HFFc6 (cell line): ENCODE measurements around the gene LYST. TPM values are rescaled to one million over a fixed set of nuclear protein-coding genes. Genes with fewer than 3 reads are reported as not detected.
"Not testable (repeated sequence)": the region's sequence is repeated elsewhere in the genome, so short reads cannot be mapped to it uniquely, and the experiment has no call there.

Experiments used
- DNase-seq: peaks from one replicate; pipeline ENCODE4 v3.0.0-alpha.2; 2018
- H3K27ac Mint-ChIP-seq: 2 replicates; pipeline ENCODE4 v1.8.0; 2020; ENCODE audit warnings: mild to moderate bottlenecking, mixed read lengths
- H3K27me3 Mint-ChIP-seq: 2 replicates; pipeline ENCODE4 v1.8.0; 2021; ENCODE audit warnings: mild to moderate bottlenecking, moderate library complexity, mixed read lengths; ENCODE audit not compliant: insufficient read depth
- H3K36me3 Mint-ChIP-seq: 2 replicates; pipeline ENCODE4 v1.8.0; 2021; ENCODE audit warnings: low read depth, mixed read lengths
- H3K4me1 Mint-ChIP-seq: 2 replicates; pipeline ENCODE4 v1.8.0; 2020; ENCODE audit warnings: low read depth, mixed read lengths
- H3K4me3 Mint-ChIP-seq: 2 replicates; pipeline ENCODE4 v1.8.0; 2020; ENCODE audit warnings: mild to moderate bottlenecking, moderate library complexity, mixed read lengths
- H3K9me3 Mint-ChIP-seq: 2 replicates; pipeline ENCODE4 v1.8.0; 2020; ENCODE audit warnings: mild to moderate bottlenecking, mixed read lengths
- CTCF ChIP-seq: fragments of 200-600 bp; sonication (generic); IDR thresholded peaks from 2 replicates; pipeline ENCODE4 v1.5.0; 2021; ENCODE audit warnings: antibody characterized with exemption, mild to moderate bottlenecking
- total RNA-seq, 6 experiments: library from RNA; stranded (reverse); fragmentation: NEBNext Ultra II Directional; extraction: Animal tissue kit (Norgen Biotek cat#: 25700); gene quantifications; 2 replicates in 1 of 6; 3 replicates in 5 of 6; pipeline ENCODE4 v1.2.3, GENCODE V29; 2021

The LYST gene
- total RNA-seq, 6 experiments from 2014 or later, result 13.2 to 18.9 (median 15.4) TPM

GRCh38 chr1:235757587-235758096 lies 109.1 kb downstream of the LYST start:
- no peak for TF ChIP-seq CTCF
- H3K27me3 Mint-ChIP-seq, result no peaks in the 10 kb centered on the region

GRCh38 chr1:235754186-235754585 lies 112.5 kb downstream of the LYST start:
- not testable (repeated sequence) for H3K27ac Mint-ChIP-seq, H3K27me3 Mint-ChIP-seq, H3K9me3 Mint-ChIP-seq, DNase-seq, H3K4me3 Mint-ChIP-seq, H3K4me1 Mint-ChIP-seq, H3K36me3 Mint-ChIP-seq

More at GRCh38 chr1:235757587-235758096, 109.1 kb downstream of the LYST start:
- no peak for DNase-seq
- no peak overlapping the region for H3K4me3 Mint-ChIP-seq
- no peaks in the 10 kb centered on the region for H3K4me1 Mint-ChIP-seq
- H3K36me3 Mint-ChIP-seq, result peaks cover 4% of the 10 kb centered on the region
- no peak overlapping the region for H3K27ac Mint-ChIP-seq
- no peaks in the 10 kb centered on the region for H3K9me3 Mint-ChIP-seq

- no peak overlapping the region for H3K4me3 Mint-ChIP-seq
- no peaks in the 10 kb centered on the region for H3K27me3 Mint-ChIP-seq
- DNase-seq, result no peak
Observed at GRCh38 chr1:235749755-235750300, 116.9 kb downstream of the LYST start.

GRCh38 chr1:235748747-235749146 lies 118.0 kb downstream of the LYST start:
- Mint-ChIP-seq H3K27ac (no peak overlapping the region), H3K4me1 (peaks cover 13% of the 10 kb centered on the region), H3K9me3 (no peaks in the 10 kb centered on the region), H3K4me3 (no peak overlapping the region), H3K36me3 (peaks cover 23% of the 10 kb centered on the region), H3K27me3 (no peaks in the 10 kb centered on the region)
- no peak for DNase-seq
- TF ChIP-seq CTCF, result no peak

More at GRCh38 chr1:235749755-235750300, 116.9 kb downstream of the LYST start:
- peaks cover 13% of the 10 kb centered on the region for H3K4me1 Mint-ChIP-seq
- H3K27ac Mint-ChIP-seq, result no peak overlapping the region
- H3K9me3 Mint-ChIP-seq, result no peaks in the 10 kb centered on the region
- H3K36me3 Mint-ChIP-seq, result peaks cover 19% of the 10 kb centered on the region
- no peak for TF ChIP-seq CTCF

GRCh38 chr1:235746245-235746644 lies 120.5 kb downstream of the LYST start:
- no peaks in the 10 kb centered on the region for H3K9me3 Mint-ChIP-seq
- peaks cover 35% of the 10 kb centered on the region for H3K36me3 Mint-ChIP-seq
- no peak overlapping the region for H3K27ac Mint-ChIP-seq
- DNase-seq, result no peak
- H3K4me3 Mint-ChIP-seq, result no peak overlapping the region
- peaks cover 22% of the 10 kb centered on the region for H3K4me1 Mint-ChIP-seq
- TF ChIP-seq CTCF, result no peak
- H3K27me3 Mint-ChIP-seq, result peaks cover 2% of the 10 kb centered on the region; the same call in 1 of the 2 replicates

GRCh38 chr1:235745503-235746136 lies 121.1 kb downstream of the LYST start:
- H3K9me3 Mint-ChIP-seq, result no peaks in the 10 kb centered on the region
- H3K4me1 Mint-ChIP-seq, result peaks cover 28% of the 10 kb centered on the region
- no peak overlapping the region for H3K27ac Mint-ChIP-seq
- DNase-seq, result no peak
- H3K4me3 Mint-ChIP-seq, result no peak overlapping the region
- peaks cover 35% of the 10 kb centered on the region for H3K36me3 Mint-ChIP-seq
- H3K27me3 Mint-ChIP-seq, result peaks cover 2% of the 10 kb centered on the region; the same call in 1 of the 2 replicates
- no peak for TF ChIP-seq CTCF
